ENCODE data around the gene ZFYVE27. TPM values are rescaled to one million over a fixed set of nuclear protein-coding genes. Genes with fewer than 3 reads are reported as not detected.

ZFYVE27 gene
- total and polyA plus RNA-seq, 2 donors: 13.8 to 23.7 TPM

- no peaks in the 10 kb centered on the region for H3K36me3 ChIP-seq (ENCODE audit: control insufficient read depth in 2 of 2, insufficient read depth in 2 of 2, low read length in 1 of 2)
Measured at GRCh38 chr10:97723001-97723400, 13.9 kb upstream of the ZFYVE27 start.

GRCh38 chr10:97724341-97724941, 12.5 kb upstream of the ZFYVE27 start:
- DNase-seq (ENCODE audit: low read depth in 6 of 9, low spot score in 9 of 9): no peak
- H3K36me3 ChIP-seq (ENCODE audit: control insufficient read depth in 2 of 2, insufficient read depth in 2 of 2, low read length in 1 of 2): no peaks in the 10 kb centered on the region
- H3K9me3 ChIP-seq (ENCODE audit: control insufficient read depth in 2 of 2, insufficient read depth in 1 of 2, low read length in 1 of 2): peaks cover 0 to 4% of the 10 kb centered on the region in 2 donors
- WGBS: 94% methylated on average over 5 of the region's 5 CpGs
- H3K4me1 ChIP-seq (ENCODE audit: control insufficient read depth in 2 of 2, insufficient read depth in 2 of 2, low read length in 2 of 2): no peaks in the 10 kb centered on the region
- H3K4me3 ChIP-seq (ENCODE audit: low read length in 2 of 2): no peak overlapping the region
- peaks cover 0 to 3% of the 10 kb centered on the region in 2 donors for H3K27me3 ChIP-seq (ENCODE audit: control insufficient read depth in 2 of 2, insufficient read depth in 1 of 2, low read length in 1 of 2)
- no peak overlapping the region for H3K27ac ChIP-seq (ENCODE audit: low read depth in 1 of 2, low read length in 1 of 2)

More at GRCh38 chr10:97723001-97723400, 13.9 kb upstream of the ZFYVE27 start:
- Histone ChIP-seq H3K27ac (ENCODE audit: low read depth in 1 of 2, low read length in 1 of 2) (no peak overlapping the region), H3K4me1 (ENCODE audit: control insufficient read depth in 2 of 2, insufficient read depth in 2 of 2, low read length in 2 of 2) (no peaks in the 10 kb centered on the region), H3K9me3 (ENCODE audit: control insufficient read depth in 2 of 2, insufficient read depth in 1 of 2, low read length in 1 of 2) (peaks cover 0 to 4% of the 10 kb centered on the region in 2 donors), H3K27me3 (ENCODE audit: control insufficient read depth in 2 of 2, insufficient read depth in 1 of 2, low read length in 1 of 2) (peaks cover 0 to 10% of the 10 kb centered on the region in 2 donors), H3K4me3 (ENCODE audit: low read length in 2 of 2) (no peak overlapping the region)
- DNase-seq (ENCODE audit: low read depth in 6 of 9, low spot score in 9 of 9): no peak
- WGBS: 94% methylated on average over 3 of the region's 3 CpGs

GRCh38 chr10:97726636-97727178, 10.2 kb upstream of the ZFYVE27 start:
- peak overlapping the region in 1 of 2 donors; percentile 1 for H3K27ac ChIP-seq (ENCODE audit: low read depth in 1 of 2, low read length in 1 of 2)
- no peak overlapping the region for H3K4me3 ChIP-seq (ENCODE audit: low read length in 2 of 2)
- 94% methylated on average over 8 of the region's 8 CpGs for WGBS
- H3K4me1 ChIP-seq (ENCODE audit: control insufficient read depth in 2 of 2, insufficient read depth in 2 of 2, low read length in 2 of 2): no peaks in the 10 kb centered on the region
- DNase-seq (ENCODE audit: low read depth in 6 of 9, low spot score in 9 of 9): no peak
- H3K27me3 ChIP-seq (ENCODE audit: control insufficient read depth in 2 of 2, insufficient read depth in 1 of 2, low read length in 1 of 2): peaks cover 0 to 3% of the 10 kb centered on the region in 2 donors
- no peaks in the 10 kb centered on the region for H3K36me3 ChIP-seq (ENCODE audit: control insufficient read depth in 2 of 2, insufficient read depth in 2 of 2, low read length in 1 of 2)
- peaks cover 0 to 4% of the 10 kb centered on the region in 2 donors for H3K9me3 ChIP-seq (ENCODE audit: control insufficient read depth in 2 of 2, insufficient read depth in 1 of 2, low read length in 1 of 2)

- no peak for DNase-seq (ENCODE audit: low read depth in 6 of 9, low spot score in 9 of 9)
- H3K4me3 ChIP-seq (ENCODE audit: low read length in 2 of 2): no peak overlapping the region
- H3K9me3 ChIP-seq (ENCODE audit: control insufficient read depth in 2 of 2, insufficient read depth in 1 of 2, low read length in 1 of 2): peaks cover 0 to 4% of the 10 kb centered on the region in 2 donors
- no peaks in the 10 kb centered on the region for H3K36me3 ChIP-seq (ENCODE audit: control insufficient read depth in 2 of 2, insufficient read depth in 2 of 2, low read length in 1 of 2)
- H3K4me1 ChIP-seq (ENCODE audit: control insufficient read depth in 2 of 2, insufficient read depth in 2 of 2, low read length in 2 of 2): no peaks in the 10 kb centered on the region
- H3K27ac ChIP-seq (ENCODE audit: low read depth in 1 of 2, low read length in 1 of 2): no peak overlapping the region
- 95% methylated on average over 5 of the region's 5 CpGs for WGBS
- H3K27me3 ChIP-seq (ENCODE audit: control insufficient read depth in 2 of 2, insufficient read depth in 1 of 2, low read length in 1 of 2): peaks cover 0 to 3% of the 10 kb centered on the region in 2 donors
Measured at GRCh38 chr10:97729014-97729413, 7.9 kb upstream of the ZFYVE27 start.

- Histone ChIP-seq H3K9me3 (ENCODE audit: control insufficient read depth in 2 of 2, insufficient read depth in 1 of 2, low read length in 1 of 2) (peaks cover 0 to 2% of the 10 kb centered on the region in 2 donors), H3K36me3 (ENCODE audit: control insufficient read depth in 2 of 2, insufficient read depth in 2 of 2, low read length in 1 of 2) (no peaks in the 10 kb centered on the region), H3K27me3 (ENCODE audit: control insufficient read depth in 2 of 2, insufficient read depth in 1 of 2, low read length in 1 of 2) (peaks cover 2% of the 10 kb centered on the region in 2 donors), H3K27ac (ENCODE audit: low read depth in 1 of 2, low read length in 1 of 2) (no peak overlapping the region), H3K4me3 (ENCODE audit: low read length in 2 of 2) (no peak overlapping the region), H3K4me1 (ENCODE audit: control insufficient read depth in 2 of 2, insufficient read depth in 2 of 2, low read length in 2 of 2) (peaks cover 0 to 2% of the 10 kb centered on the region in 2 donors)
- WGBS: 83% methylated on average over 9 of the region's 9 CpGs
- DNase-seq (ENCODE audit: low read depth in 6 of 9, low spot score in 9 of 9): peak in 3 of 9 donors; percentile 40 to 60 (median 44)
Measured at GRCh38 chr10:97731346-97732051, 5.4 kb upstream of the ZFYVE27 start.

- no peak for DNase-seq (ENCODE audit: low read depth in 6 of 9, low spot score in 9 of 9)
- Histone ChIP-seq H3K27ac (ENCODE audit: low read depth in 1 of 2, low read length in 1 of 2) (no peak overlapping the region), H3K9me3 (ENCODE audit: control insufficient read depth in 2 of 2, insufficient read depth in 1 of 2, low read length in 1 of 2) (no peaks in the 10 kb centered on the region), H3K4me1 (ENCODE audit: control insufficient read depth in 2 of 2, insufficient read depth in 2 of 2, low read length in 2 of 2) (peaks cover 0 to 5% of the 10 kb centered on the region in 2 donors), H3K27me3 (ENCODE audit: control insufficient read depth in 2 of 2, insufficient read depth in 1 of 2, low read length in 1 of 2) (peaks cover 0 to 2% of the 10 kb centered on the region in 2 donors), H3K4me3 (ENCODE audit: low read length in 2 of 2) (no peak overlapping the region), H3K36me3 (ENCODE audit: control insufficient read depth in 2 of 2, insufficient read depth in 2 of 2, low read length in 1 of 2) (no peaks in the 10 kb centered on the region)
- 88% methylated on average over 4 of the region's 4 CpGs for WGBS
Measured at GRCh38 chr10:97732052-97732359, 4.9 kb upstream of the ZFYVE27 start.

- Histone ChIP-seq H3K36me3 (ENCODE audit: control insufficient read depth in 2 of 2, insufficient read depth in 2 of 2, low read length in 1 of 2) (no peaks in the 10 kb centered on the region), H3K27me3 (ENCODE audit: control insufficient read depth in 2 of 2, insufficient read depth in 1 of 2, low read length in 1 of 2) (peaks cover 0 to 2% of the 10 kb centered on the region in 2 donors), H3K4me3 (ENCODE audit: low read length in 2 of 2) (no peak overlapping the region), H3K4me1 (ENCODE audit: control insufficient read depth in 2 of 2, insufficient read depth in 2 of 2, low read length in 2 of 2) (peaks cover 6 to 14% of the 10 kb centered on the region in 2 donors), H3K9me3 (ENCODE audit: control insufficient read depth in 2 of 2, insufficient read depth in 1 of 2, low read length in 1 of 2) (no peaks in the 10 kb centered on the region), H3K27ac (ENCODE audit: low read depth in 1 of 2, low read length in 1 of 2) (no peak overlapping the region)
- no peak for DNase-seq (ENCODE audit: low read depth in 6 of 9, low spot score in 9 of 9)
- WGBS: 94% methylated on average over 5 of the region's 5 CpGs
Measured at GRCh38 chr10:97733256-97733655, 3.7 kb upstream of the ZFYVE27 start.

- H3K27me3 ChIP-seq (ENCODE audit: control insufficient read depth in 2 of 2, insufficient read depth in 1 of 2, low read length in 1 of 2): peaks cover 0 to 2% of the 10 kb centered on the region in 2 donors
- no peak overlapping the region for H3K4me3 ChIP-seq (ENCODE audit: low read length in 2 of 2)
- peaks cover 10 to 19% of the 10 kb centered on the region in 2 donors for H3K4me1 ChIP-seq (ENCODE audit: control insufficient read depth in 2 of 2, insufficient read depth in 2 of 2, low read length in 2 of 2)
- no peak for DNase-seq (ENCODE audit: low read depth in 6 of 9, low spot score in 9 of 9)
- no peaks in the 10 kb centered on the region for H3K9me3 ChIP-seq (ENCODE audit: control insufficient read depth in 2 of 2, insufficient read depth in 1 of 2, low read length in 1 of 2)
- peaks cover 5 to 8% of the 10 kb centered on the region in 2 donors for H3K36me3 ChIP-seq (ENCODE audit: control insufficient read depth in 2 of 2, insufficient read depth in 2 of 2, low read length in 1 of 2)
- H3K27ac ChIP-seq (ENCODE audit: low read depth in 1 of 2, low read length in 1 of 2): no peak overlapping the region
- WGBS: 93% methylated on average over 6 of the region's 6 CpGs
Measured at GRCh38 chr10:97734021-97734420, 2.9 kb upstream of the ZFYVE27 start.

GRCh38 chr10:97736403-97736901, 476 bp upstream of the ZFYVE27 start:
- 80% methylated on average over 13 of the region's 13 CpGs for WGBS
- Histone ChIP-seq H3K36me3 (ENCODE audit: control insufficient read depth in 2 of 2, insufficient read depth in 2 of 2, low read length in 1 of 2) (peaks cover 8 to 23% of the 10 kb centered on the region in 2 donors), H3K27me3 (ENCODE audit: control insufficient read depth in 2 of 2, insufficient read depth in 1 of 2, low read length in 1 of 2) (peaks cover 0 to 2% of the 10 kb centered on the region in 2 donors), H3K27ac (ENCODE audit: low read depth in 1 of 2, low read length in 1 of 2) (peak overlapping the region in 1 of 2 donors; percentile 59), H3K9me3 (ENCODE audit: control insufficient read depth in 2 of 2, insufficient read depth in 1 of 2, low read length in 1 of 2) (no peaks in the 10 kb centered on the region), H3K4me1 (ENCODE audit: control insufficient read depth in 2 of 2, insufficient read depth in 2 of 2, low read length in 2 of 2) (peaks cover 10 to 19% of the 10 kb centered on the region in 2 donors), H3K4me3 (ENCODE audit: low read length in 2 of 2) (peak overlapping the region; percentile 66 to 74)
- no peak for DNase-seq (ENCODE audit: low read depth in 6 of 9, low spot score in 9 of 9)

Measured in thymus (tissue), 11 donors.